Heart right ventricle (tissue), 16 donors: ENCODE measurements around the gene NNMT. TPM values are rescaled to one million over a fixed set of nuclear protein-coding genes. Genes with fewer than 3 reads are reported as not detected.

Experiments
- ATAC-seq, 8 donors: fragments of 200-7000 bp; cut with Tn5 transposase; one replicate each; pipeline ENCODE4 v1.9.1; 2020; ENCODE audit warnings: mild to moderate bottlenecking in 8 of 8, moderate library complexity in 8 of 8, moderate number of reproducible peaks in 1 of 8
- DNase-seq, 2 donors: peaks; one replicate each; pipeline ENCODE4 v3.0.0-alpha.2; 2020
- H3K27ac ChIP-seq, 10 donors: fragments of 200-600 bp; sonication (generic) in 2 of 10; one replicate each; pipeline versions ENCODE4 v1.5.0 to v1.8.0; 2020 to 2022; ENCODE audit warnings: mild to moderate bottlenecking in 3 of 10
- H3K27me3 ChIP-seq, 7 donors: fragments of 200-600 bp; one replicate each; pipeline ENCODE4 v1.8.0; 2021 to 2022; ENCODE audit warnings: mild to moderate bottlenecking in 2 of 7
- H3K36me3 ChIP-seq, 9 donors: fragments of 200-600 bp; sonication (generic) in 1 of 9; one replicate each; pipeline versions ENCODE4 v1.5.0 to v1.8.0; 2020 to 2022; ENCODE audit warnings: mild to moderate bottlenecking in 2 of 9
- H3K4me1 ChIP-seq, 9 donors: fragments of 200-600 bp; sonication (generic) in 1 of 9; one replicate each; pipeline versions ENCODE4 v1.5.0 to v1.8.0; 2020 to 2022; ENCODE audit warnings: mild to moderate bottlenecking in 4 of 9
- H3K4me3 ChIP-seq, 10 donors: fragments of 200-600 bp; sonication (generic) in 2 of 10; one replicate each; pipeline versions ENCODE4 v1.5.0 to v1.8.0; 2020 to 2022; ENCODE audit warnings: mild to moderate bottlenecking in 7 of 10, moderate library complexity in 2 of 10
- H3K9me3 ChIP-seq, 11 donors: fragments of 200-600 bp in 10 of 11; sonication (generic) in 2 of 11; one replicate each; pipeline versions ENCODE4 v1.5.0 to v1.8.0; 2013 to 2022; ENCODE audit warnings: mild to moderate bottlenecking in 2 of 11, control low read depth in 1 of 11, moderate library complexity in 1 of 11
- WGBS, 2 donors: extraction: QIAGEN DNeasy Blood & Tissue Kit; methylation state at CpG; one replicate each; pipeline ENCODE4 v1.1.7; 2013; ENCODE audit warnings: inconsistent platforms in 1 of 2; 5-methylcytosine and 5-hydroxymethylcytosine counted together
- intact Hi-C, 10 donors: fragments of 100-400 bp; cut with DNase I; formaldehyde crosslinking; loops; one replicate each; pipeline versions ENCODE4 v1.11.1 to v1.14.2; 2022
- polyA plus RNA-seq, 2 donors: library from polyadenylated mRNA; stranded (reverse); fragments of 200-250 nt; gene quantifications; one replicate each; pipeline ENCODE4 v1.2.3, GENCODE V29; 2013
- total RNA-seq, 10 donors: library from RNA; stranded (reverse); fragmentation: NEBNext Ultra II Directional in 3 of 10; extraction: Animal tissue kit (Norgen Biotek cat#: 25700) in 3 of 10; gene quantifications; one replicate each; pipeline versions ENCODE4 v1.2.1 to v1.2.4, GENCODE V29; 2021 to 2023
- TF ChIP-seq, protein P1 (sequence below), 9 donors: fragments of 200-600 bp; sonication (generic) in 2 of 9; IDR thresholded peaks; one replicate each; pipeline versions ENCODE4 v1.5.0 to v1.8.0; 2021 to 2022; ENCODE audit warnings: antibody characterized with exemption in 9 of 9, mild to moderate bottlenecking in 5 of 9, moderate library complexity in 1 of 9
- donor health status: Arrhythmogenic right ventricular cardiomyopathy.
- donor health status: ischemic (EF 13 %, LVEDD 7.1; RV severe dilation, severe dysfunction).
- donor health status: healthy with polysubstance abuse.
- donor health status: DM: no; HTN: yes; CAD: no.
- donor health status: DM: no; HTN: no; CAD: no.
- donor health status: ischemic (EF 25% LVEDD 6.9; RV normal size, moderate dysfunction).
- donor health status: ischemic (EF 25% LVEDD 5.7; RV mildly dilated, moderate dysfunction).
- donor health status: healthy.
- donor health status: DM: yes; HTN: yes; CAD: no.
- donor health status: Ischemic cardiomyopathy.
- donor health status: ischemic (EF 35%, LVEDD 5.7; RV mildly dilated, moderate dysfunction).
- donor health status: nonischemic (EF 11% LVEDD 7.7; RV severe dilation, severe dysfunction).
- donor health status: DM: yes; HTN: yes; CAD: no.
- donor health status: PGD.
- donor health status: ischemic (EF 29% LVEDD 5.4; RV normal size, mild dysfunction).
- donor health status: nonischemic (EF 23%, LVEDD 6.1; RV moderate dilation, normal function).

NNMT gene
- total and polyA plus RNA-seq, 12 donors, result 6.9 to 114 (median 26.1) TPM

DNA sequence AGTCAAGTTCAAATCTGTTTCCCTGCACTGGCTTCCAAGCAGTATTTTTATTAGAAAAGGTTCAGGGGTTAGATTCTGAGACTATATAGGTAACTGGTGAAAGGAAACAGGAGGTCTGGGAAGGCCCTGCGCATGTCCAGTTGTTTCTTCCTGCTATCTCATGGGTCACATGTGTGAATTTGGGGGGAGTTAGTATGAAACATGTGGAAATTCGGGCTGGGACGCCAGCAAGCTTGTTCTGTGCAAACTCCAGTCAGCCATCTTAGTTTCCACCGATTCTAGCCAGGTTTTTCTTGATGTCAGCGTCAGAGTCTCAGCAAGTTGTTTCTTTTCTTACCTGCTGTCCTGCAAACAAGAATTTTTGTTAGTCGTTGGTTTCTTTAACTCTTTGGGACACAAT lies 46.8 kb downstream of the NNMT start:
- DNase-seq (no peak), ATAC-seq (no peak)
- 86 to 87% methylated on average over 6 of the region's 6 CpGs for WGBS, 2 donors
- Histone ChIP-seq H3K9me3 (peaks cover 0 to 3% (median 0%) of the 10 kb centered on the region in 11 donors), H3K27me3 (no peaks in the 10 kb centered on the region), H3K27ac (no peak overlapping the region), H3K4me3 (no peak overlapping the region), H3K36me3 (no peaks in the 10 kb centered on the region), H3K4me1 (peaks cover 0 to 25% (median 12%) of the 10 kb centered on the region in 9 donors)
- TF ChIP-seq, protein P1, sequence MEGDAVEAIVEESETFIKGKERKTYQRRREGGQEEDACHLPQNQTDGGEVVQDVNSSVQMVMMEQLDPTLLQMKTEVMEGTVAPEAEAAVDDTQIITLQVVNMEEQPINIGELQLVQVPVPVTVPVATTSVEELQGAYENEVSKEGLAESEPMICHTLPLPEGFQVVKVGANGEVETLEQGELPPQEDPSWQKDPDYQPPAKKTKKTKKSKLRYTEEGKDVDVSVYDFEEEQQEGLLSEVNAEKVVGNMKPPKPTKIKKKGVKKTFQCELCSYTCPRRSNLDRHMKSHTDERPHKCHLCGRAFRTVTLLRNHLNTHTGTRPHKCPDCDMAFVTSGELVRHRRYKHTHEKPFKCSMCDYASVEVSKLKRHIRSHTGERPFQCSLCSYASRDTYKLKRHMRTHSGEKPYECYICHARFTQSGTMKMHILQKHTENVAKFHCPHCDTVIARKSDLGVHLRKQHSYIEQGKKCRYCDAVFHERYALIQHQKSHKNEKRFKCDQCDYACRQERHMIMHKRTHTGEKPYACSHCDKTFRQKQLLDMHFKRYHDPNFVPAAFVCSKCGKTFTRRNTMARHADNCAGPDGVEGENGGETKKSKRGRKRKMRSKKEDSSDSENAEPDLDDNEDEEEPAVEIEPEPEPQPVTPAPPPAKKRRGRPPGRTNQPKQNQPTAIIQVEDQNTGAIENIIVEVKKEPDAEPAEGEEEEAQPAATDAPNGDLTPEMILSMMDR (IDR thresholded peaks at IDR 0.05), result no peak
- intact Hi-C loops, result loop anchor here in 9 of 10 donors (5.0 to 10.0 kb wide), 11 partner anchors 52 to 422 kb away; partner anchors contain the start of genes REXO2 (in 2 of the 9), C11orf71 (in 1 of the 9) and RBM7 (in 1 of the 9)

DNA sequence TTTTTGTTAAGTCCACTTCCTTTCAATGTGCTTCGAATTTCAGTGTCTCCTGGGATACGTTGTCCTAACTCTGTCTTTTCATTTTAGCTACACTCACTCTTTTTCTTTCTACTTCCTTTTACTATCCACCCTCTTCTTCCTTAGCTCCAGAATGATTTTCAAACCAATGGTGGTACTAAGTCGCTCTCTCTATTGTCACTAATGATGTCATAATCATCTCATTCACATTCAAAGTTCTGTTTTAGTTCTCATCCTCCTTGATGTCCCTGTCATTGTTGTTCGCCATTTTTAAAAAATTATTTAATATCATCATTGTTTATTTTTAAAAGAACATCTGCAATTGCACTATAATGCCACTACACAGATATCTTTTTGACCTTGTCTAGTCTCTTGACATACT lies 47.3 kb downstream of the NNMT start:
- peaks cover 0 to 3% (median 0%) of the 10 kb centered on the region in 11 donors for H3K9me3 ChIP-seq
- intact Hi-C loops, result loop anchor here in 9 of 10 donors (5.0 to 10.0 kb wide), 11 partner anchors 51 to 421 kb away; partner anchors contain the start of genes REXO2 (in 2 of the 9), C11orf71 (in 1 of the 9) and RBM7 (in 1 of the 9)
- WGBS, 2 donors, result 76% methylated on average over 4 of the region's 4 CpGs
- H3K27me3 ChIP-seq, result no peaks in the 10 kb centered on the region
- no peak for ATAC-seq
- no peak overlapping the region for H3K27ac ChIP-seq
- peaks cover 0 to 25% (median 13%) of the 10 kb centered on the region in 9 donors for H3K4me1 ChIP-seq
- DNase-seq, result no peak
- H3K36me3 ChIP-seq, result no peaks in the 10 kb centered on the region
- no peak overlapping the region for H3K4me3 ChIP-seq
- TF ChIP-seq, protein P1 (IDR thresholded peaks at IDR 0.05), result no peak

DNA sequence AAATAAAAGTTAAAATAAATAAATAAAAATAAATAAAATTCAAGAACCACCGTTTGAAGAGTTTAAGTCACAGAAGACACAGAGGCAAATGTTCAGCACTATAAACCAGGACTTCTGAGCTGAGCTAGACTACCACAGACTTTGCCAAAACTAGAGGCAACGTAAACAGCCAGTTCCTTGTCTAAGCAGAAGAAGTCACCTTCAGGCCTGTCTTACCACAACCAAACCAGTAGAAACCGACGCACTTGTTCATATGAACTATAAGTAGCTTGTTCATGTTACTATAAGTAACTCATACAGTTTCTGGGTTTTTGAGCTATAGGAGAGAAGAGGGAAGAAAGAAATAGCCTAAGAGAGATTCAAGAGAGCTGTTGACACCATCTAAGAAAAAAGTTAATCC lies 48.3 kb downstream of the NNMT start:
- Histone ChIP-seq H3K27me3 (no peaks in the 10 kb centered on the region), H3K4me1 (peaks cover 0 to 25% (median 13%) of the 10 kb centered on the region in 9 donors), H3K27ac (no peak overlapping the region), H3K9me3 (peaks cover 0 to 3% (median 0%) of the 10 kb centered on the region in 11 donors), H3K4me3 (no peak overlapping the region), H3K36me3 (no peaks in the 10 kb centered on the region)
- WGBS, 2 donors, result 75 to 85% methylated on average over 4 of the region's 4 CpGs
- ATAC-seq (no peak), DNase-seq (no peak)
- TF ChIP-seq, protein P1 (IDR thresholded peaks at IDR 0.05), result no peak
- intact Hi-C loops, result loop anchor here in 9 of 10 donors (5.0 to 10.0 kb wide), 11 partner anchors 50 to 420 kb away; partner anchors contain the start of genes REXO2 (in 2 of the 9), C11orf71 (in 1 of the 9) and RBM7 (in 1 of the 9)

DNA sequence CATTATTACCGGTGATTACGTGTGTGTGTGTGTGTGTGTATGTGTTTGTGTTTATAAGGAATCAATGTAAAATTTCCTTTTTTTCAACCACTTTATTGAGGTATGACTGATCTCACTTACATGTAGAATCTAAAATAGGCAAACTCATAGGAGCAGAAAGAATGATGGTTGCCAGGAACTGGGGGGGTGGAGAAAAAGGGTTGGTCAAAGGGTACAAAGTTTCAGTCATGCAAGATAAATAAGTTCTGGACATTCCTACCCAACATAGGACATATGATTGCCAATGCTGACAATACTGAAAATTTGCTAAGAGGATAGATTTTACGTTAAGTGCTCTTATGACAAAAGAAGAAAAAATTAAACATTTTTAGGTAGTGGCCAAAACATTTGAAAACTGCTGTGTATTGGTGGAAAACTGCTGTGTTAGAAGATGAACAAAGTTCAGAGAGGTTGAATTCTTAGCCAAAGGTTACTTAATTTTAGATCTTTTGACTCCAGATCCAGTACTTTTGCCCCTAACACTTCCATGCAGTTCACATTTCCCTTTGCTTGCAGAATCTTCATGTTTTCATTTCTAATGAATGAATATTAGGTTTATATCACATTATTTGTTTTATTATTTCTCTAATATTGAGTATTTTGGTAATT lies 49.5 kb downstream of the NNMT start:
- intact Hi-C loops, result loop anchor here (5.0 to 10.0 kb wide), 12 partner anchors 49 to 419 kb away; partner anchors contain the start of genes REXO2 (in 3 of the 10), C11orf71 (in 1 of the 10) and RBM7 (in 1 of the 10)
- H3K27me3 ChIP-seq, result no peaks in the 10 kb centered on the region
- ATAC-seq (no peak), DNase-seq (no peak)
- TF ChIP-seq, protein P1 (IDR thresholded peaks at IDR 0.05), result no peak
- 82 to 98% methylated on average over 3 of the region's 3 CpGs for WGBS, 2 donors
- no peaks in the 10 kb centered on the region for H3K36me3 ChIP-seq
- no peak overlapping the region for H3K27ac ChIP-seq
- H3K4me3 ChIP-seq, result no peak overlapping the region
- peaks cover 0 to 3% (median 0%) of the 10 kb centered on the region in 11 donors for H3K9me3 ChIP-seq
- peaks cover 0 to 13% (median 2%) of the 10 kb centered on the region in 9 donors for H3K4me1 ChIP-seq
